HEK293 (cell line): Measurements from ENCODE around the gene STARD3.

Source experiments
- EGR2 ChIP-seq: fragments of 450-650 bp; formaldehyde crosslinking; IDR thresholded peaks from 2 replicates; pipeline ENCODE4 v1.5.1; 2016; ENCODE audit warnings: low read depth, missing biosample characterization, missing genetic modification characterization
- GLI2 ChIP-seq: fragments of 450-650 bp; formaldehyde crosslinking; IDR thresholded peaks from 2 replicates; pipeline ENCODE4; 2017; ENCODE audit warnings: missing biosample characterization, missing genetic modification characterization, low read depth, borderline replicate concordance
- GLIS2 ChIP-seq: fragments of 450-650 bp; formaldehyde crosslinking; IDR thresholded peaks from 2 replicates; pipeline ENCODE4 v1.5.1; 2016; ENCODE audit warnings: missing biosample characterization, missing genetic modification characterization
- KLF8 ChIP-seq: fragments of 450-650 bp; formaldehyde crosslinking; IDR thresholded peaks from 2 replicates; pipeline ENCODE4 v1.5.1; 2016; ENCODE audit warnings: missing biosample characterization, missing genetic modification characterization
- OSR2 ChIP-seq: fragments of 450-650 bp; formaldehyde crosslinking; IDR thresholded peaks from 2 replicates; pipeline ENCODE4 v1.5.1; 2016; ENCODE audit warnings: missing biosample characterization, missing genetic modification characterization
- PRDM10 ChIP-seq: fragments of 450-650 bp; formaldehyde crosslinking; IDR thresholded peaks from 2 replicates; pipeline ENCODE4 v1.5.1; 2016; ENCODE audit warnings: missing biosample characterization, missing genetic modification characterization
- REST ChIP-seq: fragments of 450-650 bp; formaldehyde crosslinking; IDR thresholded peaks from 2 replicates; pipeline ENCODE4 v1.5.1; 2016; ENCODE audit warnings: missing biosample characterization, missing genetic modification characterization
- SCRT1 ChIP-seq: fragments of 450-650 bp; formaldehyde crosslinking; IDR thresholded peaks from 2 replicates; pipeline ENCODE4 v1.5.1; 2016; ENCODE audit warnings: missing biosample characterization, missing genetic modification characterization, borderline replicate concordance
- ZBTB20 ChIP-seq: fragments of 450-650 bp; formaldehyde crosslinking; IDR thresholded peaks from 2 replicates; pipeline ENCODE4 v1.5.1; 2016; ENCODE audit warnings: missing biosample characterization, missing genetic modification characterization
- ZNF132 ChIP-seq: fragments of 450-650 bp; formaldehyde crosslinking; IDR thresholded peaks from 2 replicates; pipeline ENCODE4 v1.5.1; 2017; ENCODE audit warnings: missing biosample characterization, missing genetic modification characterization, borderline replicate concordance
- ZNF211 ChIP-seq: fragments of 450-650 bp; formaldehyde crosslinking; IDR thresholded peaks from 2 replicates; pipeline ENCODE4 v1.5.1; 2016; ENCODE audit warnings: low read depth, missing biosample characterization, missing genetic modification characterization
- ZNF26 ChIP-seq: fragments of 450-650 bp; formaldehyde crosslinking; IDR thresholded peaks from 2 replicates; pipeline ENCODE4 v1.5.1; 2016; ENCODE audit warnings: missing biosample characterization, missing genetic modification characterization
- ZNF280D ChIP-seq: fragments of 450-650 bp; formaldehyde crosslinking; IDR thresholded peaks from 2 replicates; pipeline ENCODE4 v1.5.1; 2016; ENCODE audit warnings: missing biosample characterization, missing genetic modification characterization
- ZNF335 ChIP-seq: fragments of 450-650 bp; formaldehyde crosslinking; conservative IDR thresholded peaks from 2 replicates; pipeline ENCODE4 v1.5.1; 2016; ENCODE audit warnings: missing biosample characterization, missing genetic modification characterization
- ZNF391 ChIP-seq: fragments of 450-650 bp; formaldehyde crosslinking; IDR thresholded peaks from 2 replicates; pipeline ENCODE4 v1.5.1; 2016; ENCODE audit warnings: low read depth, missing biosample characterization, missing genetic modification characterization, borderline replicate concordance
- ZNF549 ChIP-seq: fragments of 450-650 bp; IDR thresholded peaks from 2 replicates; pipeline ENCODE4 v1.5.1; 2018; ENCODE audit warnings: missing biosample characterization, missing genetic modification characterization, mild to moderate bottlenecking, inconsistent platforms, moderate library complexity
- ZNF555 ChIP-seq: fragments of 450-650 bp; formaldehyde crosslinking; conservative IDR thresholded peaks from 2 replicates; pipeline ENCODE4 v1.5.1; 2017; ENCODE audit warnings: missing biosample characterization, mild to moderate bottlenecking, missing genetic modification characterization, inconsistent platforms
- ZNF560 ChIP-seq: fragments of 450-650 bp; formaldehyde crosslinking; IDR thresholded peaks from 2 replicates; pipeline ENCODE4 v1.5.1; 2017; ENCODE audit warnings: missing biosample characterization, missing genetic modification characterization, borderline replicate concordance
- ZNF596 ChIP-seq: fragments of 450-650 bp; IDR thresholded peaks from 2 replicates; pipeline ENCODE4 v1.5.0; 2018; ENCODE audit warnings: missing biosample characterization, mild to moderate bottlenecking, missing genetic modification characterization, moderate library complexity
- ZNF639 ChIP-seq: fragments of 450-650 bp; formaldehyde crosslinking; IDR thresholded peaks from 2 replicates; pipeline ENCODE4 v1.5.1; 2016; ENCODE audit warnings: missing biosample characterization, missing genetic modification characterization
- ZNF670 ChIP-seq: fragments of 450-650 bp; formaldehyde crosslinking; IDR thresholded peaks from 2 replicates; pipeline ENCODE4 v1.5.1; 2016; ENCODE audit warnings: missing biosample characterization, missing genetic modification characterization, low read depth
- ZNF677 ChIP-seq: fragments of 450-650 bp; IDR thresholded peaks from 2 replicates; pipeline ENCODE4 v1.5.0; 2018; ENCODE audit warnings: missing biosample characterization, mild to moderate bottlenecking, missing genetic modification characterization, moderate library complexity

The STARD3 gene

GRCh38 chr17:39608142-39608981 is 28.6 kb upstream of the STARD3 start (continued):
- TF ChIP-seq ZNF560 (no peak), GLI2 (tag by site-specific recombination) (no peak), ZNF132 (tag by site-specific recombination) (no peak), SCRT1 (tag by site-specific recombination) (no peak), KLF8 (no peak), ZNF670 (tag by site-specific recombination) (no peak), OSR2 (tag by site-specific recombination) (no peak), ZNF335 (tag by site-specific recombination) (peak; percentile 89), EGR2 (tag by site-specific recombination) (peak; percentile 86), ZBTB20 (tag by site-specific recombination) (no peak), ZNF596 (tag by site-specific recombination) (no peak), ZNF26 (tag by site-specific recombination) (no peak), ZNF639 (tag by site-specific recombination) (no peak), ZNF549 (tag by site-specific recombination) (no peak), ZNF280D (tag by site-specific recombination) (no peak), ZNF555 (no peak), ZNF391 (tag by site-specific recombination) (no peak), GLIS2 (tag by site-specific recombination) (peak; percentile 70), ZNF211 (no peak), PRDM10 (tag by site-specific recombination) (0 out of 2 replicates have a peak, but pooled peaks have one; percentile 8), ZNF677 (no peak), REST (tag by site-specific recombination) (no peak)
